22Rv1 (cell line): ENCODE data around the gene P4HA3.

Experiments
- H3K27ac ChIP-seq: fragments of 450-650 bp; 2 replicates; pipeline ENCODE4 v1.5.1; 2017
- ZFX ChIP-seq: fragments of 450-650 bp; IDR thresholded peaks from 2 replicates; pipeline ENCODE4 v1.6.1; 2017; ENCODE audit warnings: antibody characterized with exemption, borderline replicate concordance
- TF ChIP-seq, protein P1 (sequence below): fragments of 450-650 bp; IDR thresholded peaks from 2 replicates; pipeline ENCODE4 v1.5.1; 2017; ENCODE audit warnings: mild to moderate bottlenecking

P4HA3 gene

DNA sequence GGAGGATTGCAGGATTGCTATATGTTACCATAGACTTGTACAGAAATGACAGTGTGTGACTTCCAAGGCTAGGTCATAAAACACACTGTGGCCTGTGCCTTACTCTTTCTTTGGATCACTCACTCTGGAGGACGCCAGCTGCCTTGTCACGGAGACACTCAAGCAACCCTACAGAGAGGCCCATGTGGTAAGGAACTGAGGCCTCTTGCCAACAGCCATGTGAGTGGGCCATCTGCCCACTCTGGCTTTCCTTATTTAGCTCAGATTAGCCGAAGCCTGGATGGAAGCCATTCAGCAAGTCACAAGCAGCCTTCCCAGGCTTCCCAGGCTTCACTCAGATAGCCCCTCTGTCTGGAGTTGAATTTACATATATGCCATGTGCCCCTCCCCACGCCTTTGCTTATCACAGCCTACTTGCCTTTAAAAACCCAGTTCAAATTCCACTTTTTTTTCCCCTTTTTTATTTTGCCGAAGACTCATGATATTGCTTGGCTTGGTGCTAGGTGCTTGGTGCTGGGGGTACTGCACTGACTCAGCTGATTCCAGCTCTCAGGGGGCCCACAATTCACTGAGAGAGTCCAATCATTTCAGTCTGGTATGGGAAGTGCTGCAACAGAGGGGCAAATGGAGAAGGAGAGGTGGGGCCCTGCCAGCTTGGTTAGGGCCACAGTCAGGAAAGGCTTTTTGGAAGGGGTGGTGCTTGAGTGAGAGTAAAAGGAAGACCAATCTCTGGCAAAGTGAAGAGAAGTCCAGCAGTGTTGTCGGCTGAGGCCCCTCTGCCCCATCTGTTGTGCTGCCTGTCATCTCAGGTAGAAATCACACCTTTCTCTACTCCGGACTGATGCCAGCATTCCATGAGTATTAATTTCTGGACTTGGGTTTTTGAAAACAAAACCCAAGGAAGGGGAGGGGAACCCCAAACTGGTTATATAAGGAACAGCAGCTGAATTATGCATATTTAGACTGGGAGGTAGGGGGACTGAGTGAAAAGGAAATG is 14.5 kb upstream of the P4HA3 start:
- H3K27ac ChIP-seq = no peak overlapping the region
- TF ChIP-seq ZFX = no peak
- TF ChIP-seq, protein P1, sequence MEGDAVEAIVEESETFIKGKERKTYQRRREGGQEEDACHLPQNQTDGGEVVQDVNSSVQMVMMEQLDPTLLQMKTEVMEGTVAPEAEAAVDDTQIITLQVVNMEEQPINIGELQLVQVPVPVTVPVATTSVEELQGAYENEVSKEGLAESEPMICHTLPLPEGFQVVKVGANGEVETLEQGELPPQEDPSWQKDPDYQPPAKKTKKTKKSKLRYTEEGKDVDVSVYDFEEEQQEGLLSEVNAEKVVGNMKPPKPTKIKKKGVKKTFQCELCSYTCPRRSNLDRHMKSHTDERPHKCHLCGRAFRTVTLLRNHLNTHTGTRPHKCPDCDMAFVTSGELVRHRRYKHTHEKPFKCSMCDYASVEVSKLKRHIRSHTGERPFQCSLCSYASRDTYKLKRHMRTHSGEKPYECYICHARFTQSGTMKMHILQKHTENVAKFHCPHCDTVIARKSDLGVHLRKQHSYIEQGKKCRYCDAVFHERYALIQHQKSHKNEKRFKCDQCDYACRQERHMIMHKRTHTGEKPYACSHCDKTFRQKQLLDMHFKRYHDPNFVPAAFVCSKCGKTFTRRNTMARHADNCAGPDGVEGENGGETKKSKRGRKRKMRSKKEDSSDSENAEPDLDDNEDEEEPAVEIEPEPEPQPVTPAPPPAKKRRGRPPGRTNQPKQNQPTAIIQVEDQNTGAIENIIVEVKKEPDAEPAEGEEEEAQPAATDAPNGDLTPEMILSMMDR = no peak

DNA sequence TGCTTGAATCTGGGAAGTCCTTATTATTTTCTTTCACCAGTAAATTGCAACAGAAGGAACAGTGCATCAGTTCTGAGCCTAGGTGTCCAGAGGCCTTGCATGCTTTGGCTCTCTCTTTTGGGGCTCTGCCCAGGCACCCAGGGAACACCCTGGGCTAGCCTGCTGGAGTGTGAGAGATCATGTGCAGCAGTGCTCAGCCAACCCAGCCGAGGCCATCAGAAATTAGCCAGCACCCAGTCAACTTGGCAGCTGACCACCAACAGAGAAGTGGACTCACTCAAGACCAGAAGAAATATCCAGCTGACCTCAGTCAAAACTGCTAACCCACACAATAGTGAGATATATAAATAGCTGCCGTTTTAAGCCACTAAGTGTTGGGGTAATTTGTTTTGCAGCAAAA is 11.2 kb upstream of the P4HA3 start:
- TF ChIP-seq, protein P1 = no peak
- TF ChIP-seq ZFX = no peak
- H3K27ac ChIP-seq = no peak overlapping the region

DNA sequence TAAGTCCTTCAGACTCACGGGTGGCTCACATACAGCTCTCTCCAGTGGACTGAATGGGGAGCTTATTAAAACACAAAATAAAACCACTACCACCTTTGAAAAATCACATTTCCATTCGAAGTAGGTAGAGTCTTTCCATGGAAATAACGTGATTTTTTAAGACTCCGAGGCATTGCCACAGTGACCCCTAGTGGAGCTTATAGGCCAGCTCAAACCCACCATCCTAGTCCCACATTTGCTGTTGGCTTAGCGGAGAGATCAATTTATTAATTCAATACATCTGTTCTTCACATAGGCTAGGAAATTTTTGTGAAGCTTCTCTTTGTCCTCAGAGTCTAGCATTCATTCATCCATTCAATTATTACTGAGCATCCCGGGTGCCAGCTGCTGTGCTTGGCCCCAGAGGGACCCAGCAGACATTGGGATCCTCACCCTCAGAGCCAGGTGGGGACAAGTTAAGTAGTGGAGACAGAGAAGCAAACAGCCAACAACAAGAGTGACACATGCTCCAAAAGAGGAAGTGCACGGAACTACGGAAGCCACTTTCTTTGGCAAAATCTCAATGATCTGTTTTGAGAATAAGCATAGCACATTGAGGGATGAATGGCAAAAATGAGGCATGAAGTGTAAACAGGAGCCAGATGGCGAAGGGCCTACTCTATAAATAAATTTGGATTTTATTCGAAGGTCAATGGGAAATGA is 10.2 kb upstream of the P4HA3 start:
- H3K27ac ChIP-seq = no peak overlapping the region
- TF ChIP-seq, protein P1 = peak; percentile 86
- TF ChIP-seq ZFX = no peak

DNA sequence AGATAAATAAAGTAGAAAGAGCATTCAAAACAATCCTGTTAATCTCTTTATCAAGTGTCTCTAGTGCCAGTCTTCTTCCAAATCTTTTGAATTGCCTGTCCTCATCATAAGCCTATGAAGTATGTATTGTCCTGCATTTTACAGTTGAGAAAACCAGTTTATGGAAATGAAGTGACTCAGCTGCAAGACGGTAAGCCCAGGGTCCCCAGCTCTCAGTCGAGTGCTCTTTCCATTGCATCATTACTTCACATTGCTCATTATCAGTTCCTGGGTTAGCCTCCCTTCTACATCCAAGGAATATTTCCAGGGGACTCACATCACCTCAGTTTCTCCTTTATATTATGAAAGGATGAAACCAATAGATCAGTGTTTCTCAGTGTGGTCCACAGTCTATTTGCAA is 9.1 kb upstream of the P4HA3 start:
- H3K27ac ChIP-seq = no peak overlapping the region

DNA sequence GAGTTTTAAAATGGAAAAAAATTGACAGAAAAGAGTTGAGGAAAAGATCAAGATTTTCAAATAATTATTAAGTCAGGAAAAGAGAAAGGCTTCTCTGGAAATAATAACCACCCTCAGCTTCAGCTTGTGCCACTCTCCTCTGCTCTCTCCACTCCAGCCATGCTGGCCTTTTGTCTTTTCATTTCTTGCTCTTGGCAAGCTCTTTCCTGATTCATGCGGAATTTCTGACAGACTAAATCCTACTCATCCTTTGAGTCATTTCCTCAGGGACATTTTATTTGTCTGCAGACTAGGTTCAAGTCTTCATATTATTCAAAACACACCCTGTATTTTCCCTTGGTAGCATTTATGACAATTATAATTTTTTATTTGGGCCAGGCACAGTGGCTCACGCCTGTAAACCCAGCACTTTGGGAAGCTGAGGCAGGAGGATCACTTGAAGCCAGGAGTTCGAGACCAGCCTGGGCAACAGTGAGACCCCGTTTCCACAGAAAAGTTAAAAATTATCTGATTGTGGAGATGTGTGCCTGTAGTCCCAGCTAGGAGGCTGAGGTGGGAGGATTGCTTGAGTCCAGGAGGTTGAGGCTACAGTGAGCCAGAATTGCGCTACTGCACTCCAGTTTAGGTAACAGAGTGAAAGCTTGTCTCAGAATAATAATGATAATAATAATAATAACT is 7.8 kb upstream of the P4HA3 start:
- TF ChIP-seq, protein P1 = no peak
- no peak for TF ChIP-seq ZFX
- H3K27ac ChIP-seq = no peak overlapping the region

More for the DNA sequence above, 9.1 kb upstream of the P4HA3 start:
- TF ChIP-seq, protein P1 = no peak
- no peak for TF ChIP-seq ZFX

DNA sequence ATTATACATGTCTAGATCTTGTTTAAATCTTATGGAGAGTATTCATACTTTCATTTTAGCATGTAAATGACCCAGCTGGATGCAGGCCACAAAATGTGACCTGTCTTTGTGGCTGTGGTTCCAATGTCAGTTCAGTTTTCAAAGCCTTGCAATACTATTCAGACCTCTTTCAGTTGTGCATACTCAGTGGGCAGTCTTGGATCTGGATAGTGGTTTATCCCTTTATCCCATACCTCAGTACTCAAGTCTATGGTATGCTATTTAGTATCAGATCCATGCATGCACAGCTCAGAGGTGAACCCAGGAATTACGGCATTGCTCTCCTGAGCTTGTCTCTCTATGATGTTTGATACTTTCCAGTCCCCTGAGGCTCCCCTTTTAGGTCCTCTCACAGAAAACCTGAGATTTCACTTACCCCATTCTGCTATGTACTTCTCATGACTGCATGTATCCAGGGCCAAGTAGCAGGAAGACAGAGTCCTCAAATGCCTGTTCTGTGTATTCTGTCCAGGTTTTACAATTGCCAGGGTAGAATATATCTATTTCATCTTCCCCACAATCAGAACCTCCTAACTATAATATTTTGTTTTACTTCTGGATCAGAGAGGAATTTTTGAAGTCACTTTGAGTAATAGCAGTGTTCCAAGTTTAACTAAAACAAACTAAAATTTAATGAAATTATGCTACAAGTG is 6.9 kb upstream of the P4HA3 start:
- TF ChIP-seq ZFX = no peak
- TF ChIP-seq, protein P1 = no peak
- no peak overlapping the region for H3K27ac ChIP-seq
